ENCODE measurements around the gene MLYCD.

MLYCD gene

DNA sequence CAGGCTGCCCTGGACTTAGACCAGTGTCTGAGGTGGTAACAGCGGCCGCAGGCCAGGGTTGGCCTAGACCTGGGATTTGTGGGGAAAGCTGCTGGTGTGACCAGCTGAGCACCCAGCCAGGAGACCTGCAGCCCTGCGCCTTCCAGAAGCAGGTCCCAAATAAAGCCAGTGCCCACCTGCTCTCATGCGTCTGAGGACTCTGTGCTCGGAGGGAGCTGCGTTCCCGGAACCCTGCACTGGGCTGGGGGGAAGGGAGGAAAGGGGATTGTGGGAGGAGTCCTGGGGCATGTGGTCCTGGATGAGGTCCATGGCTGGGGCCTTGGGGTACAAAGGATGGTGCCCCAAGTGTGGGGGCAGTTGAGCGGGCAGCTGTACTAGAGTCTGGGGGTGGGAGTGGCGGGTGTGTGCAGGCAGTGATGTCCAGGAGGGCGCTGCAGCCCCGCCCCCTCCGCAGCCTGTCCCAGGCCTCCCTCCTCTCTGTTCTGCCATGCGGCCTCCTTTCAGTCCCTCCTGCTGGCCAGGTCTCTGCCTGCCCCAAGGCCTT lies 67.3 kb downstream of the MLYCD start:
- in situ Hi-C loops (cut with HindIII; ENCODE audit: low sequenced_read_pairs), result no loop called here

DNA sequence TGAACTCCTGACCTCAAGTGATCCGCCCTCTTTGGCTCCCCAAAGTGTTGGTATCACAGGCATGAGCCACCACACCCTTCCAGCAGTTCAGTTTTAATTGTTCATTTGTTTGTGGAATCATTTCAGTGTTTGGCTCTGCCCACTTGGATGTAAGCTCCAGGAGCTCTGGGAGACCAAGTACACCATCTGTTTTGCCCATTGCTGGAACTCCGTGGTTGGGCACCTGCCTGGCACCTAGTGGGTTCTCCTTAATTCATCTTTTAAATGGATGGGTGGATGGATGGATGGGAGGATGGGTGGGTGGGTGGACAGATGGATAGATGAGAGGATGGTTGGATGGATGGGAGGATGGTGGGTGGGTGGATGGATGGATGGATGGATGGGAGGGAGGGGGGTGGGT lies 68.2 kb downstream of the MLYCD start:
- in situ Hi-C loops (cut with HindIII; ENCODE audit: low sequenced_read_pairs), result no loop called here

DNA sequence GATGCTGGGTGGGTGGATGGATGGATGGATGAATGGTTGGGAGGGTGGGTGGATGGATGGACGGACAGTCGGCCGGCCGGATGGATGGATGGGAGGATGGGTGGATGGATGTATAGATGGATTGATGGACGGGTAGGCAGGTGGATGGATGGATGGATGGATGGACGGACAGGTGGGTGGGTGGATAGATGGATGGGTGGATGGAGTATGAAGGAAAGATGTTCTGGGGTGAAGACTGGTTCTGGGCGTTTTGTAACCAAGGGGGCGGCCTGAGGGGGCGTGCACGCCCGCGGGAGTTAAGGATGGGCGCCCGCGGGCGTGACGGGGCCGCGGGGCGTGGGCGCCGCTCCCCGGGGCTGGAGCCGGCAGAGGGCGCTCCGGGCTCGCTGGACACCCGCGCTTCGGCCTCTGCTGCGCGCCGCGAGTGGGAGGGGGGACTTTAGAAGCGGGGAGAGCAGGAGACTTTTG lies 69.0 kb downstream of the MLYCD start, which contains the start of gene NECAB2:
Gene NECAB2 (plus strand): TSS at position 407 of the 468 bp plus-strand sequence. CDS start 405 bp downstream, outside the sequence.
- in situ Hi-C loops (cut with HindIII; ENCODE audit: low sequenced_read_pairs), result no loop called here

DNA sequence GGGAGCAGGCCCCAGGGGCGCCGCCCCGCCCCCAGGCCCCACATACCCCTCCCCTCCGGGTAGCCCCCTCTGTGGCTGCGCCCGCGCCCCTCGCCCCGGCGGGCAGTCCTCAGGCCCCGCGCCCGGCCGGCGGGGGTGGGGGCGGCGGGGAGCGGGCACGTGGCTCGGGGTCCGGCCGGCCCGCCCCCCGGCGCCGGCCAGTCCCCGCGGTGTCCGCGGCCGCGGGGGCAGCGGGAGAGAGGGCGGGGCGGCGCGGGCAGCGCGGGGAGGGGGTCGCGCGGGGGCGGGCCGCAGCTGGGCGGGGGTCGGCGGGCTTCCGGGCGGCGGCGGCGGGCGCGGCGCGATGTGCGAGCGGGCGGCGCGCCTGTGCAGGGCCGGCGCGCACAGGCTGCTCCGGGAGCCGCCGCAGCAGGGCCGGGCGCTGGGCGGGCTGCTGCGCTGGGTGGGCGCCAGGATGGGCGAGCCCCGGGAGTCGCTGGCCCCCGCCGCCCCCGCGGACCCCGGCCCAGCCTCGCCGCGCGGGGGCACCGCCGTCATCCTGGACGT lies 69.5 kb downstream of the MLYCD start:
- in situ Hi-C loops (cut with HindIII; ENCODE audit: low sequenced_read_pairs), result no loop called here

DNA sequence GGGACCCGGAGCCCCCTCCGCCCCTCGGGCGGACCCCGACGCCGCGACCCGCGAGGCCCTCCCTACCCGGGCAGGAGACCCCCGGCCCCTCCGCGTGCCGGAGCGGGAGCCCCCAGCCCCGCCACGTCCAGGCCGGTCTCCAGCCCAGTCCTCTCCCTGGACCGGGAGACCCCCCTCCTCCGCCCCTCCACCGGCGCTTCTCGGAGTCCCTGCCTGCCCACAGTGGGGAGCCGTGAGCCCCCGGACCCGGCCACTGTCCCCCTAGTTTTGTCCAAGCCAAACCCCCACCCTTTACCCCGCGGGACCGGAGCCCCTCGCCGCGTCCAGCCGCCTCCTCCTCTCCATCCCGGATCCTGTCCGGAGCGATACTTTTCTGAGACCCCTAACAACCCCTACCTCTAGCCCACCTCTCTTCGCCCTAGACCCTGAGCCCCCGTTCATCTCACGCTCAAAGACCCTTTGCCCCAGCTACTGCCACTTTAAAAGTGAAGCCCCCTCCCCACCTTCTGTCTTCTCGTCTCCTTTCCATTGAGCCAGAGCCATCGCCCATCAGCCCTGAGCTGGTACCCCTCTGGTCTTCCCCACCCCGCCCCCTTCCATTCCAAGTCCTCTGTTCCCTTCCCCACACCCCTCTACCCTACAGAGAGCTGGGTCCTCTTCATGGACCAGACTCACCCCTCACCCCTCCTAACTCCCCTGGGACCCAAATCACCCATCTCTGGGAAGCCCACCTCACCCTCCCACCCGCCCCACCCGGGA lies 70.2 kb downstream of the MLYCD start:
- in situ Hi-C loops (cut with HindIII; ENCODE audit: low sequenced_read_pairs), result no loop called here

DNA sequence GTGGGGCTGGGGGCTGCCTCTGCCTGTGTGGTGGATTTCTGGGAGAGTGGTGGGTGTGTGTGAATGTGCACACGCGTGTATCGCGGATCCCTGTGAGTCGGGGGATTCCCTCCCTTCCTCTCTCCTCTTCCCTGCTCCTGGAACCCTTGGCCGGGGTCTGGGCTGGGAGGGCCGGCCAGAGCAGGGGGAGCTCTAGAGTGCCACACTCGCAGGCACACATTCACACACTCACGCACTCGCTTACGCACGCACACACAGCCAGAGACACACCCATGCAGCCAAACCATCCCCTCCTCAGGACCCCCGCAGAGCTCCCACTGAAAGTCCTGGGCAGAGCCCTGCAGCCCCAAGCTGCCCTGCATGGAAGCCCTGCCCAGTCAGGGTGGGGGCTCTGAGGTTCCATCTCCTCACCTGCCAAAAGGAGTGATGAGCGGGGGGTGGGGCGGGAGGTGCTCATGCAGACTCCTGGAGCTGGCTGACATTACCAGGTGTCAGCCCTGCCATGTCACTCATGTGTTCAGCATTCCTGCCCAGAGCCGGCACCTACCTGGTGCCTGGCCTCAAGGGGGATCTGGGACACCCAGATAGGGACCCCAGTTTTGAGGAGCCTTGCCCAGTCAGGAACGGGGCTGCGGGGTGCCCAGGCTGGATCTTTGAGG lies 71.0 kb downstream of the MLYCD start:
- in situ Hi-C loops (cut with HindIII; ENCODE audit: low sequenced_read_pairs), result no loop called here

DNA sequence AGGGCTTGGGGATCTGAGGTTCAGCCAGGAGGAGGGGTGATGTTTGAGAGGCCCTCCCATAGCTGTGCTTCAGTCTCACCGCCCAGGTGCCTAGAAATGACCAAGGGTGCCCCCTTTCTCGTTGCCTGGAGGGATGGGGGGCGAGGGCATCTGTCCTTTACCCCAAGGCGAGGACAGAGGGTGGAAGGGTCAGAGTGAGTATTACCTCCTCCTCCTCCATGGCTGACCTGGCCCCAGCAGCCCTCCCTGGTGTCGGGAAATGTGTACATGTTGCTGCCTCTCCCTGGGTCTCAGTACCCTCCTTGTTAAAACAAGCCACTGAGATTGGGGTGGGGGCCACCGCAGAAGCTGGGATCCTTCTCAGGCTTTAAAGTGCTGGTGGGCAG lies 71.5 kb downstream of the MLYCD start:
- in situ Hi-C loops (cut with HindIII; ENCODE audit: low sequenced_read_pairs), result no loop called here

DNA sequence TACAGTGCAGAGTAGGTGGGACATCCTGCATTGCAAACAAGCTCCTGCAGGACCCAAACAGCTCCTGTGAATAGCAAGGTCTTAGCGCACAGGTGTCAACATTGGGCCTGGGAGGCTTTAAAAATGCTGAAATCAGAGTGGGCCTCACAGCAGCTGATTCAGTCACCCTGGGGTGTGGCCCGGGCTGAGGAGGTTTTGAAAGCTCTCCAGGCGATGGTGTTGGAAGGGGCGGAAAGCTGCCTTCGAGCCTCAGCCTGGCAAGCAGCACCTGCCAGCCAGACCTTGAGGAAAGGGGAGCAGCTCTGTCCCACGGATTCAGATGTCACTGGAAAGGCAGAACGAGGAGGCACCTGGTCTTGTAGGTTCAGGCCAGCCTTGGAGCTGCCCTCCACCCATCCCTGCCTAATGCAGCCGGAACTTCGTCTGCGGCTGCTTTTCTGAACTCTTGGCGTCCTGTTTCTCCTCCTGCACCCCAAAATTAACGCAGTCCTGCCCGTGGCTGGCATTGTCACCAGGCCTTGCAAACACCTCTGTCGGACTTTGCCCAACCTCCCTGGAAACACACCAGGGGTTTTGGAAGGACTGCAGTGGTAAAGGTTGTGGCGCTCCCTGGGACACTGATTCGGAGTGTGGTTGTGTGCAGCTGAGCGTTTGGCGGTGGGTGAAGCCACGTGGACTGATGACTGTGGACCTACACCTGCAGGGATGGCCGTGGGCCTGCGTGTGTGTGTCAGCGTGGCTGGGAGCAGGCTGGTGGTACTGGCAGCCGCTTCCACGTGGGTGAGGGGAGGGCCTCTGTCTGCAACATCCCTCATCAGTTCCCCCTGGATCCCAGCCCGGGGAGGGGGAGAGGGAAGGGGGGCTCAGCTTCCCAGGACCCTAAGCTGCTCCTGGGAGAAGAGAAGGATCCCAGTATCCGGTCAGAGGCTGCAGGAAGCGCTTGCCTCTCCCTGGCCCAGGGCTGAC lies 72.5 kb downstream of the MLYCD start:
- in situ Hi-C loops (cut with HindIII; ENCODE audit: low sequenced_read_pairs), result no loop called here

DNA sequence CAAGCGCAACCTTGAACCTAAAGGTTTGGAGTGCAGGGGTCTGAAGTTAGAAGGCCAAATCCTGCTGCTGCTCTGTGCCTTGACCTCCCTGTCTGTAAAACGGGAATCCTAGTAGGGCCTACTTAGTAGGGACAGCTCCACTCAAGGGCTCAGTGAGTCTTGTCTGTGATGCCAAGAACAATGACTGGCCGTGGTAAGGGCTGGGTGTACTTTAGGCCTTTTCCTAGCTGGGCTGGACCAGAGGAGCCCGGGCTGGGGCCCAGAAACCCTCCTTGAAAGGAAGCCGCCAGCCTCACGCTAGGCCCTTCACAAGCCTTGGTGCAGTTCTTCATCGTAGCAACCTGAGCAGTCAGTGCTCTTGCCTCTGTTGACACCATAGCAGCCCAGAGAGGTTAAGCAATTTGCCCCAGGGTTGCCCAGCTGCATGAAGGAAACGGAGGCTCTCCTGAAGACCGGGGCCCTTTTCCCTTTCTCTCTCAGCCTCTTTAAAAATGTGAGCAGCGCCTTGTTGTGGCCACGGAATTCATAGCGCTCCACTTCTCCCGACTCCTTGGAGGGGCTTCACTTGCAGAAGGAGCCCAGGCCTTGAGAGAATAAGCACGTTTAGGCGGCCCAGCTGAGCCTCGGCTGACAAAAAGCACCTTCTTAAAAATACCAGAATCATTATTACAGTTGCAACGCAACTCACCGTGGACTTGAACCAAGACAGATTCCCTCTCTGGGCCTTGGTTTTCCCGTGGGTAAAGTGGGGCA lies 73.5 kb downstream of the MLYCD start:
- in situ Hi-C loops (cut with HindIII; ENCODE audit: low sequenced_read_pairs), result no loop called here

DNA sequence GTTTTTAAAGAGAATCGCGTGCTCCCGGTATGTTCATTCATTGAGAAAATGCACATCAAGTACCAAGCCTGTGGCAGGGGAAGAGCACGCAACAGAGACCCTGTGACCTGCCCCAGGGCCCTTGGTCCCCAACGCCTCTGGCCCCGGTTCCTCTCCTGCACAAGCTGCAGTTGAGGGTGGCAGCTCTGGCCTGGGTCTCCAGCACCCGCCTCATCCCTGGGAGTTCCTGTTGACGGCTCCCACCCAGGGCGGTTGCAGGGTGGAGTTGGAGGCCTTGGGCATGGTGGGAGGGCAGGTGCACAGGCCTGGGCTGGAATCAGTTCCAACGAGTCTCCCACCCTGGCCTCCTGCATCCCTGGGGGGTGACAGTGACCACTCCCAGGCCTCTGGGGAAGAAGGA lies 74.2 kb downstream of the MLYCD start:
- in situ Hi-C loops (cut with HindIII; ENCODE audit: low sequenced_read_pairs), result no loop called here

DNA sequence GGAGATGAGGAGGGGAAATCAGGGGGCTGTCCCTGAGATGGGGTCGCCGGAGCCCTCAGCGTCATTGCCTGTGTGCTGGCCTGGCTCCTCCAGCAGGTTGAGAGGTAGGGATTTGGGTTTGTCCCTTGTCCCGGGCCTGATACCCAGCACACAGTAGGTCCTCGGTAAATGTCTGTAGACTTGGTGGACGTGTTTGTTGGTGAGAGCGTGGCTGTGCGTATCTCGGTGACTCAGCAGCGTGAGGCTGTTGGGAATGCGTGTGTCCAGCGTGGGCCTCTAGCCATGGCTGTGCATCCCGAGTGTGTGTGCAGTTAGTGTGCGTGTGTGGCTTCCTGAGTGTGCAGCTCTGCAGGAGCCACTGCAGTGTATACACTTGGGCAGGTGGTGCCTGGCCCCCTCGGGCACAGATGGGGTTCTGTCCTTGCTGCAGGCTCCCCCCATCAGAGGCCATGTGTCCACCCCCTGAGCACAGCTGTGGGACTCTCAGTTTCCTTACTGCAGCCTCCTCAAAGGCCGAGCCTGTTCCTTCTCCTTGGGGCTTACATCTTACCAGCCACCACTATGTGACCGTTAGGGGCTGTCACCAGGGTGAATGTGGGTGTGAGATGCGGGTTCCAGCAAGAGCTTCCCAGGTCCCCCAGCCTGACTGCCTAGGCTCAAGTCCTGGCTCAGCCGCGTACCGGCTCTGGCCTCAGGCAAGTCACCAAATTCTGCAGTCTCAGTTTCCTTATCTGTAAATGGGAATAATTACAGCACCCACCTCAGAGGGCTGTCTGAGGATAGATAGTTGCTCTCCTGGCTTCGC lies 74.9 kb downstream of the MLYCD start:
- in situ Hi-C loops (cut with HindIII; ENCODE audit: low sequenced_read_pairs), result no loop called here

DNA sequence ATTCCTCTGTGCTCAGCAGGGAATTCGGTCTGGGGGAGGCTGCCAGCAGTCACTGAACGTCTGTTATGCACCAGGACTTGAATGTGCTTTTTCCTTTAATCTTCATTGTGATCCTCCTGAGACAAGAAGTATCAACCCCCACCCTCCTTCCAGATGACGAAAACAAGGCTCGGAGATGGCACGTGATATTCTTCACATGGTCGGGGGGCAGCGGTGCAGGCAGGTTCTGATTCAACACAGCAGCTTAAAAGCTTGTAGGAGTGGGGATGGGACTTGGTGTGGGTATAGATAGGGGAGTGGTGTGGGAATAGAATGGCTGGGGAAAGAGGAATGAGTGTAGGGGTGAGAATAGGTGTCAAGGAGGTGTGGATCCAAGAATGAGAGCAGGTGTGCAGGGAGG lies 75.6 kb downstream of the MLYCD start:
- in situ Hi-C loops (cut with HindIII; ENCODE audit: low sequenced_read_pairs), result no loop called here

DNA sequence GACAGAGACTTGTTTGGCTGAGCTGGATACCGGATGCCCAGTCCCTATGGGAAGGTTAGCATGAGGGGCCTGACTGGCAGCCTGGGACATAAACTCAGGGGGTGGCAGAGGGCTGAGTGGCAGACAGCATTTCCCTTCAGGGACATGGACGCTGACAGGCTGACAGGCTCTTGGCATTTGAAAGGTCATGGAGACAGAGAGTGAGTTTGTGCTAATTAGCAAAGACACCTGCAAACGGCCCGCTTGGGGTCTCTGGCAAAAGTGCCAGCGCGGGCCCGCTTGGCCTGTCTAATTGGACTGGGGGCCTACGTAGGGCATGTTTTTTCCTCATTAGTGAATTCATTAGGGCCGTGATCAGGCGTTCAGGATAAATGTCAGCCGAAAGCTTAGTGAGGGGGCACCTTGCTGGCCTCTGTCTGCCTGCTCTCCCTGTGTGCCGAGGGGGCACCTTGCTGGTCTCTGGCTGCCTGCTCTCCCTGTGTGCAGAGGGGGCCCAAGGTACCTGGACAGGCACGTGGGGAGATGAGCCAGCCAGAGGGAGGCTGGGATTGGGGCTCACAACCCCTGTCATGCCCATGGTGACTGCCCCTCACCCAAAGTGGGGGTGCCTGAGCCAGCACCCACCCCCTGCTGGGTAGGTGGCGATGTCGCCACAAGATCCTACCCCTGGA lies 76.8 kb downstream of the MLYCD start:
- in situ Hi-C loops (cut with HindIII; ENCODE audit: low sequenced_read_pairs), result no loop called here

Data from endothelial cell of hepatic sinusoid (primary cell).